ENCODE data around the gene HDDC3. TPM values are rescaled to one million over a fixed set of nuclear protein-coding genes. Genes with fewer than 3 reads are reported as not detected.
A peak's percentile ranks its signal among the peaks of the same experiment; 100 is the strongest.

Gene HDDC3
- total and polyA plus RNA-seq, 9 of the 15 experiments (the other 6 are each of a cell fraction or from before 2014, with no cell fraction given): 14.9 to 55.8 (median 36.9) TPM

DNA sequence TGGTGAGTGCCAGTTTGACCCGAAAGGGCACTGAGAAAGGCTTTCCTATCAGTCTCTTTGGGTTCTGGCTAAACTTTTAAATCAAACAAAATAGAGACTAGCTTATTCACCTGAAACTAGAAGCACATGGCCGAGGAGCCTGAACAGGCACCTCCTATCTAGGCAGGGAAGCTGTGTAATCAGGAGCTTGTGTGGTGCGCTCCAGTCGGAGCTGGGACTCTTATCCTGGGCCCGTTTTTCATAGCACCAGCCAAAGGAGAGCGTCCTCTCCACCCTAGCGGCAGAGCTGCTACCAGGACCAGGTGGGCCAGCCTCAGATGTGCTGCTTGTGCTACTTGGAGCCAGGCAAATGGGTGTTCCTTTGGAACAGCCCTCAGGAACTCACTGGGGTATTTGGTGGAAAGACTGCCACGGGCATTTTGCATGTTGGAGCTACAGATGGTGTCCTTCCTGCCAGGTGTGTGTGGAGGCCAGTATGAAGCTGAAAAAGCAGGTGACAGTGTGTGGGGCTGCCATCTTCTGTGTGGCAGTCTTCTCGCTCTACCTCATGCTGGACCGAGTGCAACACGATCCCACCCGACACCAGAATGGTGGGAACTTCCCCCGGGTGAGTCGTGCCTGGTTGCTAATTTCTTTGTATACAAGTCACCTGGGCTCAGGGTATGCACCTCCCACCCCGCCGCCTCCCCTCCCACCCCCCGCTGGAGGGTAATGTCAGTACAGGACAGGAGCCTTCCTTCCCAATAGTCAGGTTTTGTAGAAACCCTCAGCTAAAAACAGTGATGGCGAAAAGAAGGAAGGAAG lies 28.4 kb downstream of the HDDC3 start (continued):
- TF ChIP-seq, protein P1, sequence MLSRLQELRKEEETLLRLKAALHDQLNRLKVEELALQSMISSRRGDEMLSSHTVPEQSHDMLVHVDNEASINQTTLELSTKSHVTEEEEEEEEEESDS (CRISPR knock-in tag; IDR thresholded peaks at IDR 0.05): no peak
- TF ChIP-seq ZNF324 (CRISPR knock-in tag; IDR thresholded peaks at IDR 0.05) (no peak), SLC30A9 (CRISPR knock-in tag; IDR thresholded peaks at IDR 0.05) (no peak), ZNF24 (IDR thresholded peaks at IDR 0.05) (no peak), GTF2E2 (tag; IDR thresholded peaks at IDR 0.05) (no peak), LCOR (CRISPR knock-in tag; IDR thresholded peaks at IDR 0.05) (no peak), MYNN (IDR thresholded peaks at IDR 0.05) (peak; percentile 75), MYNN (CRISPR knock-in tag; IDR thresholded peaks at IDR 0.05) (no peak), TRIM24 (IDR thresholded peaks at IDR 0.05) (no peak), HMG20A (CRISPR knock-in tag; conservative IDR thresholded peaks at IDR 0.05) (no peak), ZNF253 (CRISPR knock-in tag; conservative IDR thresholded peaks at IDR 0.05) (no peak), MBD2 (IDR thresholded peaks at IDR 0.05; ENCODE audit: borderline replicate concordance, low read depth) (no peak), CBFA2T2 (conservative IDR thresholded peaks at IDR 0.05) (no peak), TARDBP (IDR thresholded peaks at IDR 0.05) (no peak), ZNF146 (CRISPR knock-in tag; IDR thresholded peaks at IDR 0.05; ENCODE audit: unreplicated experiment) (no peak), POLR3A (IDR thresholded peaks at IDR 0.05; ENCODE audit: borderline replicate concordance, extremely low read depth, insufficient read depth, insufficient read length) (no peak), SOX6 (IDR thresholded peaks at IDR 0.05) (no peak), MED1 (CRISPR knock-in tag; IDR thresholded peaks at IDR 0.05; ENCODE audit: borderline replicate concordance) (no peak), CBFA2T3 (IDR thresholded peaks at IDR 0.05) (peak; percentile 32; the same call in 1 of the 2 replicates), L3MBTL2 (IDR thresholded peaks at IDR 0.05) (peak; percentile 38; the same call in 1 of the 2 replicates), MAZ (CRISPR knock-in tag; conservative IDR thresholded peaks at IDR 0.05 in 1 of 2, IDR thresholded peaks at IDR 0.05 in 1 of 2) (no peak), ZNF77 (CRISPR knock-in tag; IDR thresholded peaks at IDR 0.05) (no peak), ZNF75A (CRISPR knock-in tag; IDR thresholded peaks at IDR 0.05) (no peak), ZNF384 (IDR thresholded peaks at IDR 0.05; ENCODE audit: low read depth, low read length) (no peak), KAT2B (IDR thresholded peaks at IDR 0.05; ENCODE audit: low read depth, low read length) (no peak)
- TF ChIP-seq, protein P2, sequence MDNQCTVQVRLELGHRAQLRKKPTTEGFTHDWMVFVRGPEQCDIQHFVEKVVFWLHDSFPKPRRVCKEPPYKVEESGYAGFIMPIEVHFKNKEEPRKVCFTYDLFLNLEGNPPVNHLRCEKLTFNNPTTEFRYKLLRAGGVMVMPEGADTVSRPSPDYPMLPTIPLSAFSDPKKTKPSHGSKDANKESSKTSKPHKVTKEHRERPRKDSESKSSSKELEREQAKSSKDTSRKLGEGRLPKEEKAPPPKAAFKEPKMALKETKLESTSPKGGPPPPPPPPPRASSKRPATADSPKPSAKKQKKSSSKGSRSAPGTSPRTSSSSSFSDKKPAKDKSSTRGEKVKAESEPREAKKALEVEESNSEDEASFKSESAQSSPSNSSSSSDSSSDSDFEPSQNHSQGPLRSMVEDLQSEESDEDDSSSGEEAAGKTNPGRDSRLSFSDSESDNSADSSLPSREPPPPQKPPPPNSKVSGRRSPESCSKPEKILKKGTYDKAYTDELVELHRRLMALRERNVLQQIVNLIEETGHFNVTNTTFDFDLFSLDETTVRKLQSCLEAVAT (IDR thresholded peaks at IDR 0.05): no peak
- TF ChIP-seq, protein P3, sequence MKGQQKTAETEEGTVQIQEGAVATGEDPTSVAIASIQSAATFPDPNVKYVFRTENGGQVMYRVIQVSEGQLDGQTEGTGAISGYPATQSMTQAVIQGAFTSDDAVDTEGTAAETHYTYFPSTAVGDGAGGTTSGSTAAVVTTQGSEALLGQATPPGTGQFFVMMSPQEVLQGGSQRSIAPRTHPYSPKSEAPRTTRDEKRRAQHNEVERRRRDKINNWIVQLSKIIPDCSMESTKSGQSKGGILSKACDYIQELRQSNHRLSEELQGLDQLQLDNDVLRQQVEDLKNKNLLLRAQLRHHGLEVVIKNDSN (CRISPR knock-in tag; IDR thresholded peaks at IDR 0.05): no peak
- TF ChIP-seq, protein P4, sequence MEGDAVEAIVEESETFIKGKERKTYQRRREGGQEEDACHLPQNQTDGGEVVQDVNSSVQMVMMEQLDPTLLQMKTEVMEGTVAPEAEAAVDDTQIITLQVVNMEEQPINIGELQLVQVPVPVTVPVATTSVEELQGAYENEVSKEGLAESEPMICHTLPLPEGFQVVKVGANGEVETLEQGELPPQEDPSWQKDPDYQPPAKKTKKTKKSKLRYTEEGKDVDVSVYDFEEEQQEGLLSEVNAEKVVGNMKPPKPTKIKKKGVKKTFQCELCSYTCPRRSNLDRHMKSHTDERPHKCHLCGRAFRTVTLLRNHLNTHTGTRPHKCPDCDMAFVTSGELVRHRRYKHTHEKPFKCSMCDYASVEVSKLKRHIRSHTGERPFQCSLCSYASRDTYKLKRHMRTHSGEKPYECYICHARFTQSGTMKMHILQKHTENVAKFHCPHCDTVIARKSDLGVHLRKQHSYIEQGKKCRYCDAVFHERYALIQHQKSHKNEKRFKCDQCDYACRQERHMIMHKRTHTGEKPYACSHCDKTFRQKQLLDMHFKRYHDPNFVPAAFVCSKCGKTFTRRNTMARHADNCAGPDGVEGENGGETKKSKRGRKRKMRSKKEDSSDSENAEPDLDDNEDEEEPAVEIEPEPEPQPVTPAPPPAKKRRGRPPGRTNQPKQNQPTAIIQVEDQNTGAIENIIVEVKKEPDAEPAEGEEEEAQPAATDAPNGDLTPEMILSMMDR (IDR thresholded peaks at IDR 0.05 in 2 of 3, conservative IDR thresholded peaks at IDR 0.05 in 1 of 3; ENCODE audit: insufficient read depth in 2 of 3, low read depth in 1 of 3, low read length in 3 of 3): peak in 2 of 3 experiments; percentile 30 to 48; a peak in 3 of 6 replicates
